Spleen (tissue), 11 donors: ENCODE measurements around the gene SLC22A23. TPM values are rescaled to one million over a fixed set of nuclear protein-coding genes. Genes with fewer than 3 reads are reported as not detected.

ENCODE experiments used
- DNase-seq: peaks from one replicate; pipeline ENCODE4 v3.0.0-alpha.2; 2020
- H3K27ac ChIP-seq, 8 donors: fragments of 200-600 bp; sonication (generic) in 7 of 8; 1 replicate in 4 of 8; 2 replicates in 4 of 8; pipeline versions ENCODE4 v1.5.0 to v1.8.0; 2016 to 2021; ENCODE audit warnings: inconsistent platforms in 4 of 8, mild to moderate bottlenecking in 4 of 8, moderate library complexity in 1 of 8
- H3K27me3 ChIP-seq, 7 donors: fragments of 200-600 bp; sonication (generic) in 6 of 7; replicated peaks in 1 of 7; 1 replicate in 4 of 7; 2 replicates in 3 of 7; pipeline versions ENCODE4 v1.5.0 to v1.8.0; 2016 to 2021; ENCODE audit warnings: inconsistent platforms in 3 of 7, mild to moderate bottlenecking in 1 of 7
- H3K36me3 ChIP-seq, 6 donors: fragments of 200-600 bp; sonication (generic) in 5 of 6; 1 replicate in 4 of 6; 2 replicates in 2 of 6; pipeline versions ENCODE4 v1.5.0 to v1.8.0; 2016 to 2021; ENCODE audit warnings: inconsistent platforms in 2 of 6
- H3K4me1 ChIP-seq, 6 donors: fragments of 200-600 bp; sonication (generic) in 5 of 6; 1 replicate in 3 of 6; 2 replicates in 3 of 6; pipeline versions ENCODE4 v1.5.0 to v1.8.0; 2016 to 2021; ENCODE audit warnings: inconsistent platforms in 3 of 6
- H3K4me3 ChIP-seq, 8 donors: fragments of 200-600 bp; sonication (generic) in 7 of 8; 1 replicate in 4 of 8; 2 replicates in 4 of 8; pipeline versions ENCODE4 v1.5.0 to v1.8.0; 2016 to 2021; ENCODE audit warnings: inconsistent platforms in 4 of 8, mild to moderate bottlenecking in 4 of 8, moderate library complexity in 2 of 8
- H3K9me3 ChIP-seq, 8 donors: fragments of 200-600 bp; sonication (generic) in 7 of 8; 1 replicate in 4 of 8; 2 replicates in 4 of 8; pipeline versions ENCODE4 v1.5.0 to v1.8.0; 2016 to 2021; ENCODE audit warnings: inconsistent platforms in 4 of 8
- POLR2A ChIP-seq, 3 donors: fragments of 450-650 bp; IDR thresholded peaks; one replicate each; pipeline ENCODE4 v1.5.1; 2017; ENCODE audit warnings: antibody characterized with exemption in 3 of 3, mild to moderate bottlenecking in 1 of 3
- POLR2AphosphoS5 ChIP-seq, 3 donors: sonication (generic); formaldehyde crosslinking; IDR thresholded peaks; one replicate each; pipeline ENCODE4 v1.5.1; 2017; ENCODE audit warnings: antibody characterized with exemption in 3 of 3
- WGBS, 5 donors: extraction: QIAGEN DNeasy Blood & Tissue Kit in 3 of 5; methylation state at CpG; one replicate each; pipeline versions ENCODE4 v1.1.5 to v1.1.7; 2013 to 2018; 5-methylcytosine and 5-hydroxymethylcytosine counted together
- intact Hi-C: fragments of 100-400 bp; cut with DNase I; formaldehyde crosslinking; loops from one replicate; pipeline ENCODE4 v1.15.0; 2023; ENCODE audit warnings: low total_unique reads
- polyA plus RNA-seq, 3 donors: library from polyadenylated mRNA; stranded (reverse); fragments of 200-250 nt; gene quantifications; one replicate each; pipeline ENCODE4 v1.2.1, GENCODE V29; 2013
- total RNA-seq, 7 donors: library from RNA; depleted of rRNA in 3 of 7; stranded (reverse); fragments of >200 nt in 3 of 7; fragmentation: NEBNext Ultra II Directional in 4 of 7; extraction: Animal tissue kit (Norgen Biotek cat#: 25700) in 4 of 7; gene quantifications; one replicate each; pipeline versions ENCODE4 v1.1.0 to v1.2.1, GENCODE V29; 2016 to 2021
- TF ChIP-seq, protein P1 (sequence below), 11 experiments: fragments of 200-600 bp in 7 of 11; fragments of 450-650 bp in 4 of 11; sonication (generic) in 4 of 11; IDR thresholded peaks in 8 of 11; conservative IDR thresholded peaks in 3 of 11; 1 replicate in 7 of 11; 2 replicates in 4 of 11; pipeline versions ENCODE4 v1.4.0 to v1.8.0; 2016 to 2021; ENCODE audit warnings: antibody characterized with exemption in 11 of 11, inconsistent platforms in 4 of 11, mild to moderate bottlenecking in 1 of 11
- donor health status: healthy with polysubstance abuse.
- donor health status: DM: no; HTN: no; CAD: no; lungs with moderate emphysema.
- donor health status: DM: no; HTN: no; CAD: no.
- donor health status: Bipolar disorder and iron deficiency.
- donor health status: healthy.
- donor health status: DM: no; HTN: no; CAD: no.
- donor health status: DM: yes; HTN: yes; CAD: no.

Gene SLC22A23
- total and polyA plus RNA-seq, 10 donors: 1.9 to 22.6 (median 18.3) TPM

DNA sequence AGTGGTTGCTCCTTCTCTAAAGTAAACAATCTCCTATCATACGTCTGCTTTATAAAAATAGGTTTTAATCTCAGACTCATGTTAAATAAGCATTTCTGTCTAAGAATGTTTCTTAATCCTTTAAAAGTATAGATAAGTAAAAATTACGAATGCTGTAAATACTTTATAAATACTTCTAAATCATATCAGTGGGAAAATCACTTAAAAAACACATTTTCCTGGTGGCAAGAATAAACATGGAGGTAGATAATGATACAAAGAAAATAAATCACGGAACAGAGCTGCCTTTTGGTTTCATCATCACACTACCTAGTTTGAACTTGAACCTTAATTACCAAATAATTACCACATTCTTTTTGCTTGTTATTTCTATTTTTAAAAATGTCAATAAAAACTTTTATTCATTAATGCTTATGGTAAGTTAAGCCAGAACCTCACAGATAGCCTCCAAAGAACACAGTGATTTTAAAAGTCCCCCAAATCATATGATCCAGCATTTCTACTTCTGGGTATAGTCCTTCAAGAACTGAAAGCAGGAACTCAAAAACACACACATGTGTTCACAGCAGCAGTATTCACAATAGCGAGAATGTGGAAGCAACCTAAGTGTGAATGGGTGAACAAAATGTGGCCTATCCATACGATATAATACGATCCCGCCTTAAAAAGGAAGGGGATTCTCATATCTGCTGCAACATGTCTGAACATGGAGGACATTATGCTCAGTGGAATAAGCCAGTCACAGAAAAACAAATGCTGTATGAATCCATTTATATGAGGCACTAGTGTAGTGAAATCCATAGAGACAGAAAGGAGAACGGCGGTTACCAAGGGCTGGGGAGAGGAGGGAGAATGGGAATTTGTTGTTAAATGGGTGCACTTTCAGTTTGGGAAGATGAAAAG lies 72.4 kb downstream of the SLC22A23 start:
- H3K9me3 ChIP-seq: no peaks in the 10 kb centered on the region
- DNase-seq: no peak
- no peaks in the 10 kb centered on the region for H3K36me3 ChIP-seq
- peaks cover 0 to 21% (median 5%) of the 10 kb centered on the region in 6 donors for H3K4me1 ChIP-seq
- H3K27me3 ChIP-seq: peaks cover 0 to 9% (median 0%) of the 10 kb centered on the region in 7 donors
- 85 to 92% (median 88%) methylated on average over 9 of the region's 9 CpGs for WGBS, 5 donors
- TF ChIP-seq, protein P1, sequence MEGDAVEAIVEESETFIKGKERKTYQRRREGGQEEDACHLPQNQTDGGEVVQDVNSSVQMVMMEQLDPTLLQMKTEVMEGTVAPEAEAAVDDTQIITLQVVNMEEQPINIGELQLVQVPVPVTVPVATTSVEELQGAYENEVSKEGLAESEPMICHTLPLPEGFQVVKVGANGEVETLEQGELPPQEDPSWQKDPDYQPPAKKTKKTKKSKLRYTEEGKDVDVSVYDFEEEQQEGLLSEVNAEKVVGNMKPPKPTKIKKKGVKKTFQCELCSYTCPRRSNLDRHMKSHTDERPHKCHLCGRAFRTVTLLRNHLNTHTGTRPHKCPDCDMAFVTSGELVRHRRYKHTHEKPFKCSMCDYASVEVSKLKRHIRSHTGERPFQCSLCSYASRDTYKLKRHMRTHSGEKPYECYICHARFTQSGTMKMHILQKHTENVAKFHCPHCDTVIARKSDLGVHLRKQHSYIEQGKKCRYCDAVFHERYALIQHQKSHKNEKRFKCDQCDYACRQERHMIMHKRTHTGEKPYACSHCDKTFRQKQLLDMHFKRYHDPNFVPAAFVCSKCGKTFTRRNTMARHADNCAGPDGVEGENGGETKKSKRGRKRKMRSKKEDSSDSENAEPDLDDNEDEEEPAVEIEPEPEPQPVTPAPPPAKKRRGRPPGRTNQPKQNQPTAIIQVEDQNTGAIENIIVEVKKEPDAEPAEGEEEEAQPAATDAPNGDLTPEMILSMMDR (IDR thresholded peaks at IDR 0.05 in 8 of 11, conservative IDR thresholded peaks at IDR 0.05 in 3 of 11): no peak
- TF ChIP-seq POLR2AphosphoS5 (IDR thresholded peaks at IDR 0.05) (no peak), POLR2A (IDR thresholded peaks at IDR 0.05) (no peak)
- no peak overlapping the region for H3K4me3 ChIP-seq
- intact Hi-C loops: no loop called here
- peak overlapping the region in 4 of 8 donors; percentile 14 to 47 (median 30) for H3K27ac ChIP-seq

DNA sequence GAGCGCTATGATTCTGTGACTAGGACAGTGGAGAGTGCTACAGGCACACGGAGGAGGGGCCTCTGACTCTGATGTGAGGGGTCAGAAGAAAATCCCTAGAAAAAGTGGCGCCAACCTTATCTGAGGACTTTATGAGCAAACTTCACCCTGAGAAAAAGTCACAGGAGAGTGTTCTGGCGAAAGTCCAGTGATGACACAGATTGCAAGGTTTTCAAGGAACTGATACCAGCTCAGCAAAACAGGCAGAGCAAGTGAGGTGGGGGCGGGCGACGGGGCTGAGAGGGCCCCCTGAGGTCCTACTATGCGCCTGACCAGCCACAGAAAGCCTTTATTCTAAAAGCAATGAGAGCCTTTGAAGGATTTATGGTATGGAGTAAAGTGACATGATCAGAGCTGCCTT lies 73.3 kb downstream of the SLC22A23 start:
- H3K4me1 ChIP-seq: peaks cover 0 to 13% (median 4%) of the 10 kb centered on the region in 6 donors
- peaks cover 0 to 9% (median 0%) of the 10 kb centered on the region in 7 donors for H3K27me3 ChIP-seq
- WGBS, 5 donors: 61 to 74% (median 66%) methylated on average over 8 of the region's 8 CpGs
- DNase-seq: no peak
- H3K9me3 ChIP-seq: no peaks in the 10 kb centered on the region
- TF ChIP-seq, protein P1 (IDR thresholded peaks at IDR 0.05 in 8 of 11, conservative IDR thresholded peaks at IDR 0.05 in 3 of 11): no peak
- TF ChIP-seq POLR2A (IDR thresholded peaks at IDR 0.05): no peak
- H3K36me3 ChIP-seq: no peaks in the 10 kb centered on the region
- H3K4me3 ChIP-seq: no peak overlapping the region
- peak overlapping the region in 4 of 8 donors; percentile 8 to 28 (median 14) for H3K27ac ChIP-seq
- intact Hi-C loops: no loop called here

DNA sequence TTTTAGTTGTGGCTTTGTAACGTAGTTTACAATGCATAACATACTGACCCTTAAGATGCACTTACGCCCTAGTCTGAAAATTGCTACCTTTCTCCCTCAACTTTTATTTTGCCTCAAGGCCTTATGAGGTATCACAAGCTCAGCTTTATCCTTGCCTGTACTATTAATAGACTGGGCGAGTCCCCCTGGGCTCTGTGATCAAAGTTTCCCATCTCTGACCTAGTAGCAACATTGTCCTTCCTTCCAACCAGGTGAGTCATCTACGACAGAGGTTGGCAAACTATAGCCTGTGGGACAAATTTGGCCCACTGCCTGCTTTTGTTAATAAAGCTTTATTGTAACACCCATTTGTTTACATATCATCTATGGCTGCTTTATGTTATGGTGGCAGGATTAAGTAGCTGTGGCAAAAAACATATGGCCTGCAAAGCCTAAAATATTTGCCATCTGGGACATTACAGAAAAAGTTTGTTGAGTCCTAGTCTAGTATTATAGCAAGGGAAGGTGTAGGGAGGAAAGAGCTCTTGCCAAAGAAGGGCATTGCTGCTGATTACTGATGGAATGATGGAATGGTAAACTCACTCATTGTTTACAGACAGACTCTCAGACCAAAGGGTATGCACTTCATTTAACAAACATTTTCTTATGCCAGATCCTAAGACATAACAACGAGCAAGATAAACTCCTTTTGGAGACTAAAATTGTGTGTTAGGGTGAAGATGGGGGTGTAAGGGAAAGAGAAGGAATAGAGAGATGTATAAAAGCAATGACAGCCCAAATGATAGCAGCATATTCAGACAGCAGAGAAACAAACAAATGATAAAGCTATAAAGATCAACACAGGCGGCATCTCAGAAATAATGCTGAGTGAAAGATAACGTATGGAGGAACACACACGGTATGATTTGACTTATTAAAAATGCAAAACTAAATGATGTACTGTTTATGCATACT lies 74.2 kb downstream of the SLC22A23 start:
- Histone ChIP-seq H3K4me3 (no peak overlapping the region), H3K27me3 (peaks cover 0 to 12% (median 0%) of the 10 kb centered on the region in 7 donors), H3K36me3 (no peaks in the 10 kb centered on the region), H3K27ac (peak overlapping the region in 1 of 8 donors; percentile 28), H3K9me3 (no peaks in the 10 kb centered on the region), H3K4me1 (peaks cover 0 to 11% (median 0%) of the 10 kb centered on the region in 6 donors)
- WGBS, 5 donors: 73 to 93% (median 85%) methylated on average over 8 of the region's 8 CpGs
- TF ChIP-seq POLR2A (IDR thresholded peaks at IDR 0.05) (no peak), POLR2AphosphoS5 (IDR thresholded peaks at IDR 0.05) (no peak)
- TF ChIP-seq, protein P1 (IDR thresholded peaks at IDR 0.05 in 8 of 11, conservative IDR thresholded peaks at IDR 0.05 in 3 of 11): no peak
- intact Hi-C loops: no loop called here
- DNase-seq: no peak
